Fibroblast of the aortic adventitia (primary cell): ENCODE data around the gene DYNLT5. TPM values are rescaled to one million over a fixed set of nuclear protein-coding genes. Genes with fewer than 3 reads are reported as not detected.
A peak's percentile ranks its signal among the peaks of the same experiment; 100 is the strongest.

Source experiments
- DNase-seq: peaks from one replicate; pipeline ENCODE4 v3.0.0-alpha.2; 2010; ENCODE audit warnings: low read depth
- H3K4me3 ChIP-seq: 2 replicates; pipeline ENCODE4 v1.5.1; 2011; ENCODE audit warnings: low read depth, mild to moderate bottlenecking, control low read depth, low read length, moderate library complexity
- total RNA-seq: library from RNA; depleted of rRNA; stranded (reverse); fragments of >200 nt; gene quantifications from 2 replicates; pipeline ENCODE4 v1.2.3, GENCODE V29; 2012; ENCODE audit warnings: low replicate concordance
- TF ChIP-seq, protein P1 (sequence below): IDR thresholded peaks from 2 replicates; pipeline ENCODE4 v1.5.1; 2011; ENCODE audit warnings: mild to moderate bottlenecking, low read length, control low read depth, inconsistent platforms; ENCODE audit not compliant: insufficient read depth

Gene DYNLT5
- total RNA-seq, 1 donor: 1.4 TPM

DNA sequence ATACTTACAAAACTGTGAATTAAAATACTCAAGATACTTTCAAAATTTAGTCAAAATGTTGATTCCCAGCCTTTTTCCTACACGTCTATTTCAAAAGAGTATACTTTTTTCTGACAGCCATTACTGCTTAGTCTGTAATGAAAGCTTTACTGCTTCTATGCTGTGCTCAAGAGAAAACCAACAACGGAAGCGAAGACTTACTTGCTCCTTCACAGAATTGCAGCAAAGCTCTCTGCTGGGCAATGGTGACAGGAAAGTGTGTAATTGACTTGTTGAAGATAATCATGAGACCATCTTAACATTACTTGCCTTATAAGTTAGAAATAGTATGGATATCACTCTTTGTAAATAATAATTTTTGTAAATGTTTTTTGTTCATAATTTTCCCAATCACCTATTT lies 1.7 kb upstream of the DYNLT5 start:
- DNase-seq: no peak
- H3K4me3 ChIP-seq: no peak overlapping the region
- TF ChIP-seq, protein P1, sequence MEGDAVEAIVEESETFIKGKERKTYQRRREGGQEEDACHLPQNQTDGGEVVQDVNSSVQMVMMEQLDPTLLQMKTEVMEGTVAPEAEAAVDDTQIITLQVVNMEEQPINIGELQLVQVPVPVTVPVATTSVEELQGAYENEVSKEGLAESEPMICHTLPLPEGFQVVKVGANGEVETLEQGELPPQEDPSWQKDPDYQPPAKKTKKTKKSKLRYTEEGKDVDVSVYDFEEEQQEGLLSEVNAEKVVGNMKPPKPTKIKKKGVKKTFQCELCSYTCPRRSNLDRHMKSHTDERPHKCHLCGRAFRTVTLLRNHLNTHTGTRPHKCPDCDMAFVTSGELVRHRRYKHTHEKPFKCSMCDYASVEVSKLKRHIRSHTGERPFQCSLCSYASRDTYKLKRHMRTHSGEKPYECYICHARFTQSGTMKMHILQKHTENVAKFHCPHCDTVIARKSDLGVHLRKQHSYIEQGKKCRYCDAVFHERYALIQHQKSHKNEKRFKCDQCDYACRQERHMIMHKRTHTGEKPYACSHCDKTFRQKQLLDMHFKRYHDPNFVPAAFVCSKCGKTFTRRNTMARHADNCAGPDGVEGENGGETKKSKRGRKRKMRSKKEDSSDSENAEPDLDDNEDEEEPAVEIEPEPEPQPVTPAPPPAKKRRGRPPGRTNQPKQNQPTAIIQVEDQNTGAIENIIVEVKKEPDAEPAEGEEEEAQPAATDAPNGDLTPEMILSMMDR: no peak

DNA sequence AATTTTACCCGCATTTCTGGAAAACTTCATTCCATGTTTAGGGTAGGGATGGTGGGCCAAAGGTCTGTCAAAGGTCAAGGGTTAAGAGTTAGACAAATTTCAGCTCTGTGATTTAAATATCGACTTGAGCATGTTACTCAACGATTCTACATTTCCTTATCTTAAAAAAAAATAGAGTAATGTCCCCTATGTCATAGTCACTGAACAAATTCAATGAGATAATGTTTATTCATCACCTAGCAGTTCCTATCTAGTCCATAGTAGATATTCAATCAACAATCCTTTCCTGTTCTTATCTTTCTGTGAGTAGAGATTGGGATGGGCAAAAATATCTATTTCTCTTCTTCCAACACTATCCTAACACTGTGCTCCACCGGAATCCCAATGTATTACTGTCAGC lies 1.1 kb upstream of the DYNLT5 start:
- no peak overlapping the region for H3K4me3 ChIP-seq
- TF ChIP-seq, protein P1: no peak
- DNase-seq: no peak

DNA sequence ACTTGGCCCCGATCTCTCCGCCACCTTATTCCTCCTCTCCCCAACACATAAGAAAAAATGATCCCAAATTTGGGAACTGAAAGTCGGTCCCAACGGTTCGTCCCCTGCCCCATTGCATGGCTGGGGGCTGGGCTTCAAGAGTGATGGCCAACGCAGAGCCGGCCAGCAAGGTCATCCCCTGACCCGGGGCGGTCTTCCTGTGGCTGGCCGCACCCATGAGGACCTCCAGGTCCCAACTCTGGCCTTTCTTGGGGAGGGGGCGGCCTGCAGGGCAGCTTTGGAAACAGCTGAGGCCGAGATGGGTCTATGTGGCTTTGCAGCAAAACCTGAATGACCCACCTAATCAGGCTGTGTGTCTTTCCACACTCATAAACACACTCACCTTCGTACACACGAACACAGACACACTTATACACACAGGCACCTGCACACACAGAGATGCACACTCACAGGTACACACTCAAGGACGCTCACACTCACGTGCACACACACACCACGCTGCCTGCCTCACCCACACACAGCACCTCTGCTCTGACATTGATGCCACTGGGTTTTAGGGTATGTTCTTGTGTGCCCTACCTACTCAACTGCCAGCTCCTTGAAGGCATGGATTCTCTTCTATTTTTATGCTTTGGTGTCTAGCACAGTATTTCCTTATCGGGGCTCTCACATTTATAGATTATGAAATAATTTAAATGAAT lies 562 bp downstream of the DYNLT5 start:
- DNase-seq: no peak
- TF ChIP-seq, protein P1: no peak
- peak overlapping the region; percentile 53 for H3K4me3 ChIP-seq

DNA sequence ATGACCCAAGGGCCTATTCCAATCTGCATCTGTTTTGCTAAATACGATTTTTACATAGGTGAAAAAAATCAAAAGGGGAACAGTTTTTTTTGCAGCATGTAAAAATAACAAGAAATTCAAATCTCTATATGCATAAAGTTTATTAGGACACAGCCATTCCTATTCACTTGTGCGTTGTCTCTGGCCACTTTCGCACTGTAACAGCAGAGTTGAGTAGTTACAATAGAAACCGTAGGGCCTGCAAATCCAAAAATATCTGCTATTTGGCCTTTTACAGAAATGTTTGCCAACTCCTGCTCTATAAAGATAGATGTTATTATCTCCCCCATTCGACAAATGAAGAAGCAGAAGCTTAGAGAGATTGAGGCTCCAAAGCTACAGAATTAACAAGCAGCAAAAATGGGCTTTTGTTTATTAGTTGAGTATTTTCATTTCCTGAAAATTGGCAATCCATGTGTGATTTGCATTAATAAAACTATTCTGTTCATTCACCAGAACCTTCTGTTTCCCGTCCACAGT lies 5.5 kb downstream of the DYNLT5 start:
- no peak for DNase-seq
- TF ChIP-seq, protein P1: no peak
- no peak overlapping the region for H3K4me3 ChIP-seq

DNA sequence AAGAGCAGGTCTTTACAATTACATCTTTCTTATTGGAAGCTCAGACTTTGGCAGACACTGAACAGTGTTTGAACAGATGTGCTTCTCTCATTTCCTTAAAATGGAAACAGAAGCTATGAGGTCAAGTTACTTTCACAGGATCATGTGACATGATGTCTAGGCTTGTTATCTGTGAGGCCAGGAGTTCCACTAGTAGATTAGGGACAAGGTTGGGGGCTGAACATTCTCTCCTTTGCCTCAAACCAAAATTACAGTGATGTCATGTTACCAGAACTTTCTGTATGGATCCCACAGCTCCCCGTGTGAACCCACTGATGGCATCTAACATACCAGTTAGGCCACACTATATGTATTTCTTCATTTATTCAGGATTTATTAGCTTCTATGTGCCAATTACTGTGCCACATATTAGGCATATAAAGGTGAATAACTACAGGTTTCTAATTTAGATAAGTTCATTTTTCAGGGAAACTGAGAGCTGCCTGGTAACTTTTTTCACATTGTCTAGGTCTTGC lies 6.0 kb downstream of the DYNLT5 start:
- no peak for DNase-seq
- no peak overlapping the region for H3K4me3 ChIP-seq
- TF ChIP-seq, protein P1: no peak

DNA sequence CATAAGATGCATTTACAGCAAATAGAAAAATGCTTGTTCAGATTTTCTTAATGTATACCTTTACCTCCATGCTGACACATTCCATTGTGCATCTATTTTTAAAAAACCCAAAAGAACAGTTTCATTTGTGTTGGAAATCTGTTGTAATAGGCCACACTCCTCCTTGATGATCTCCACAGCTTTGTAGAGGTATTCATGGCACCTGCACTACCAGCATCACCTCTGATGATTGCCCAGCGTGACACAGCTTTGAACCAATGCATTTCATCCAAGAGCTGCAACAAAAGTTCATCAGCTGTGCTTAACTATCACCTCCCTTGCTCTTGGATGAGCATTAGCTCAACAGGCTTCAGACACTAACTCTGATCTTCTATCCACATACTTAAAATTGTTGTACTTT lies 8.2 kb downstream of the DYNLT5 start:
- TF ChIP-seq, protein P1: no peak
- no peak for DNase-seq

DNA sequence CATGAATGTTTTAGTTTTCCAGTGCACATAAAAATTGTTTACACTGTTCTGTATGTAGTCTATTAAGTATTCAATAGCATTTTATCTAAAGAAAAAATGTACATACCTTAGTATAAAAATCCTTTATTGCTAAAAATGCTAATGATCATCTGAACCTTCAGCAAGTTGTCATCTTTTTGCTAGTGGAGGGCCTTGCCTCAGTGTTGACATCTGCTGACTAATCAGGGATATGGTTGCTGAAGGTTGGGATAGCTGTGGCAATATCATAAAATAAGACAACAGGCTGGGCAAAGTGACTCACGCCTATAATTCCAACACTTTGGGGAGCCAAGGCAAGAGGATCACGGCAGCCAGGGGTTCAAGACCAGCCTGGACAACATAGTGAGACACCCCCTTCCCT lies 9.0 kb downstream of the DYNLT5 start:
- DNase-seq: peak; percentile 25
- TF ChIP-seq, protein P1: peak; percentile 8
- H3K4me3 ChIP-seq: no peak overlapping the region

More for the DNA sequence above, 8.2 kb downstream of the DYNLT5 start:
- no peak overlapping the region for H3K4me3 ChIP-seq
